Measurements from ENCODE around the gene MOB3A.

DNA sequence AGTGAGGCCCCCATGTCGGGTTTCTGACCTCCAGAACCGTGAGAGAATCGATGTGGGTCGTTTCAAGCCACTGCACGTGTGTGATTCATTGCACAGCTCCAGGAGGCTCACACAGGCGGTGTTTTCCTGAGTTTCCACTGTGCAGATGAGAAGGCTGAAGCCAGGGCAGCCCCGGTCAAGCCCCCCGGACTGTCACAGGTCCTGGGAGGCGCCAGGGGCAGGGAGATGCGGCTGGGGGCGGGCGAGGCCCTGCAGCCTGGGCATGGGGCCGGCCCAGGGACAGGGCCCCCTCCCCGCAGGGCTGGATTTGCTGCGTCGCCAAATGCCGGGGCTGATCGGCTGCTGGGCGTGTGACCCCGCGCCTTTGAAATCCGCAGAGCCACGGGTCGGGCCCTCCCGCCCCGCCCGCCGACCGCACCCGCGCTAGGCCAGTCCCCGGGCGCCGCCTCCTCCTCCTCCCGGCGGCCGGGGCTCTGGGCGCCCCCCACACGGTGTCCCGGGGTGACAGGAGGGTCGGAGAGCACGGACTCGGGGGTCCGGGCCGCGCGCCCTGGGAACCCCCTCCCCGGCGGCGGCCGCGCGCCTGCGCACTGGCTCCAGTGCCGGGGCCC lies 35.1 kb downstream of the MOB3A start:
- TF ChIP-seq, protein P1, sequence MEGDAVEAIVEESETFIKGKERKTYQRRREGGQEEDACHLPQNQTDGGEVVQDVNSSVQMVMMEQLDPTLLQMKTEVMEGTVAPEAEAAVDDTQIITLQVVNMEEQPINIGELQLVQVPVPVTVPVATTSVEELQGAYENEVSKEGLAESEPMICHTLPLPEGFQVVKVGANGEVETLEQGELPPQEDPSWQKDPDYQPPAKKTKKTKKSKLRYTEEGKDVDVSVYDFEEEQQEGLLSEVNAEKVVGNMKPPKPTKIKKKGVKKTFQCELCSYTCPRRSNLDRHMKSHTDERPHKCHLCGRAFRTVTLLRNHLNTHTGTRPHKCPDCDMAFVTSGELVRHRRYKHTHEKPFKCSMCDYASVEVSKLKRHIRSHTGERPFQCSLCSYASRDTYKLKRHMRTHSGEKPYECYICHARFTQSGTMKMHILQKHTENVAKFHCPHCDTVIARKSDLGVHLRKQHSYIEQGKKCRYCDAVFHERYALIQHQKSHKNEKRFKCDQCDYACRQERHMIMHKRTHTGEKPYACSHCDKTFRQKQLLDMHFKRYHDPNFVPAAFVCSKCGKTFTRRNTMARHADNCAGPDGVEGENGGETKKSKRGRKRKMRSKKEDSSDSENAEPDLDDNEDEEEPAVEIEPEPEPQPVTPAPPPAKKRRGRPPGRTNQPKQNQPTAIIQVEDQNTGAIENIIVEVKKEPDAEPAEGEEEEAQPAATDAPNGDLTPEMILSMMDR (IDR thresholded peaks at IDR 0.05; ENCODE audit: low read depth, low read length, poor library complexity, severe bottlenecking), result no peak
- TF ChIP-seq EZH2phosphoT487 (IDR thresholded peaks at IDR 0.05; ENCODE audit: borderline replicate concordance, low read length), result no peak
